BLaER1 treated with 17β-estradiol and CSF1 and Interleukin-3, amounts not matched to agents 10 nM and 100 nM (cell line): ENCODE data around the gene UAP1L1.
"Not testable (repeated sequence)": the region's sequence is repeated elsewhere in the genome, so short reads cannot be mapped to it uniquely, and the experiment has no call there.

Source experiments
- H3K27ac ChIP-seq, 11 experiments: shearing (Covaris generic); formaldehyde crosslinking; 2 replicates each; pipeline ENCODE4 v1.8.1; 2022
- H3K27me3 ChIP-seq, 11 experiments: shearing (Covaris generic); formaldehyde crosslinking; 2 replicates each; pipeline ENCODE4 v1.8.1; 2022
- H3K36me3 ChIP-seq, 11 experiments: shearing (Covaris generic); formaldehyde crosslinking; 2 replicates each; pipeline ENCODE4 v1.8.1; 2022
- H3K4me1 ChIP-seq, 10 experiments: shearing (Covaris generic); formaldehyde crosslinking; 2 replicates each; pipeline ENCODE4 v1.8.1; 2022
- H3K4me2 ChIP-seq, 11 experiments: shearing (Covaris generic); formaldehyde crosslinking; 2 replicates each; pipeline ENCODE4 v1.8.1; 2022
- H3K4me3 ChIP-seq, 10 experiments: shearing (Covaris generic); formaldehyde crosslinking; 2 replicates each; pipeline ENCODE4 v1.8.1; 2022
- H3K9ac ChIP-seq, 11 experiments: shearing (Covaris generic); formaldehyde crosslinking; 2 replicates each; pipeline ENCODE4 v1.8.1; 2022
- H3K9me3 ChIP-seq, 11 experiments: shearing (Covaris generic); formaldehyde crosslinking; replicated peaks in 1 of 11; 2 replicates each; pipeline ENCODE4 v1.8.1; 2022
- H4K20me1 ChIP-seq, 11 experiments: shearing (Covaris generic); formaldehyde crosslinking; 2 replicates each; pipeline ENCODE4 v1.8.1; 2022
- Cebpa-rat ChIP-seq, 11 experiments: shearing (Covaris generic); IDR thresholded peaks; 2 replicates each; pipeline ENCODE4 v1.8.1; 2022

The UAP1L1 gene

GRCh38 chr9:137032858-137033257 is 44.5 kb upstream of the UAP1L1 start:
- Histone ChIP-seq H3K27me3 (no peaks in the 10 kb centered on the region), H3K4me3 (peak overlapping the region; percentile 46 to 84 (median 74)), H3K4me2 (peak overlapping the region; percentile 91 to 100 (median 98)), H3K27ac (peak overlapping the region; percentile 64 to 98 (median 93)), H3K9ac (peak overlapping the region; percentile 76 to 92 (median 88)), H3K36me3 (peaks cover 7 to 50% (median 27%) of the 10 kb centered on the region in 11 experiments; a peak in 20 of 22 replicates), H3K9me3 (no peaks in the 10 kb centered on the region), H3K4me1 (peaks cover 44 to 83% (median 74%) of the 10 kb centered on the region in 10 experiments), H4K20me1 (peaks cover 0 to 44% (median 32%) of the 10 kb centered on the region in 11 experiments; a peak in 18 of 22 replicates)
- TF ChIP-seq Cebpa-rat (IDR thresholded peaks at IDR 0.05) = no peak

- peak overlapping the region; percentile 76 to 92 (median 88) for H3K9ac ChIP-seq
- H4K20me1 ChIP-seq = peaks cover 0 to 47% (median 35%) of the 10 kb centered on the region in 11 experiments; a peak in 18 of 22 replicates
- H3K27ac ChIP-seq = peak overlapping the region in 10 of 11 experiments; percentile 72 to 98 (median 94); a peak in 20 of 22 replicates
- H3K4me2 ChIP-seq = peak overlapping the region; percentile 91 to 100 (median 98)
- peak overlapping the region; percentile 46 to 84 (median 74); a peak in 19 of 20 replicates for H3K4me3 ChIP-seq
- H3K36me3 ChIP-seq = peaks cover 13 to 56% (median 33%) of the 10 kb centered on the region in 11 experiments
- not testable (repeated sequence) for H3K9me3 ChIP-seq, H3K27me3 ChIP-seq
- peaks cover 42 to 81% (median 74%) of the 10 kb centered on the region in 10 experiments for H3K4me1 ChIP-seq
Measured at GRCh38 chr9:137033481-137033880, 43.8 kb upstream of the UAP1L1 start.

- Histone ChIP-seq H3K27me3 (no peaks in the 10 kb centered on the region), H4K20me1 (peaks cover 0 to 47% (median 35%) of the 10 kb centered on the region in 11 experiments; a peak in 19 of 22 replicates), H3K9me3 (no peaks in the 10 kb centered on the region), H3K4me2 (peak overlapping the region; percentile 91 to 100 (median 98)), H3K36me3 (peaks cover 18 to 60% (median 40%) of the 10 kb centered on the region in 11 experiments), H3K4me1 (peaks cover 35 to 79% (median 70%) of the 10 kb centered on the region in 10 experiments), H3K4me3 (peak overlapping the region; percentile 46 to 84 (median 74); a peak in 19 of 20 replicates), H3K9ac (peak overlapping the region; percentile 76 to 92 (median 88)), H3K27ac (peak overlapping the region in 10 of 11 experiments; percentile 72 to 98 (median 94); a peak in 20 of 22 replicates)
- 0 out of 22 replicates have a peak, but pooled peaks of 2 of the 11 experiments have one; percentile 8 to 12 for TF ChIP-seq Cebpa-rat (IDR thresholded peaks at IDR 0.05)
Measured at GRCh38 chr9:137034039-137034708, 43.1 kb upstream of the UAP1L1 start.

GRCh38 chr9:137034709-137035506 is 42.4 kb upstream of the UAP1L1 start:
- Histone ChIP-seq H3K9ac (peak overlapping the region; percentile 42 to 82 (median 72)), H3K4me2 (peak overlapping the region; percentile 82 to 97 (median 92)), H3K27me3 (no peaks in the 10 kb centered on the region), H3K4me3 (peak overlapping the region; percentile 26 to 81 (median 62); a peak in 18 of 20 replicates), H3K4me1 (peaks cover 34 to 76% (median 66%) of the 10 kb centered on the region in 10 experiments), H3K36me3 (peaks cover 26 to 63% (median 48%) of the 10 kb centered on the region in 11 experiments), H4K20me1 (peaks cover 0 to 53% (median 41%) of the 10 kb centered on the region in 11 experiments; a peak in 19 of 22 replicates), H3K9me3 (no peaks in the 10 kb centered on the region), H3K27ac (peak overlapping the region in 10 of 11 experiments; percentile 38 to 97 (median 78); a peak in 20 of 22 replicates)
- no peak for TF ChIP-seq Cebpa-rat (IDR thresholded peaks at IDR 0.05)

GRCh38 chr9:137035507-137035834 is 41.8 kb upstream of the UAP1L1 start:
- Histone ChIP-seq H3K27ac (peak overlapping the region in 4 of 11 experiments; percentile 32 to 97 (median 76); a peak in 6 of 22 replicates), H3K9me3 (no peaks in the 10 kb centered on the region), H3K4me1 (peaks cover 36 to 72% (median 65%) of the 10 kb centered on the region in 10 experiments), H3K4me2 (peak overlapping the region; percentile 82 to 97 (median 92)), H4K20me1 (peaks cover under 1 to 56% (median 44%) of the 10 kb centered on the region in 11 experiments; a peak in 20 of 22 replicates), H3K9ac (peak overlapping the region; percentile 21 to 82 (median 72); a peak in 18 of 22 replicates), H3K36me3 (peaks cover 29 to 61% (median 49%) of the 10 kb centered on the region in 11 experiments), H3K4me3 (peak overlapping the region in 8 of 10 experiments; percentile 44 to 81 (median 72); a peak in 13 of 20 replicates), H3K27me3 (no peaks in the 10 kb centered on the region)
- no peak for TF ChIP-seq Cebpa-rat (IDR thresholded peaks at IDR 0.05)

- no peaks in the 10 kb centered on the region for H3K27me3 ChIP-seq
- H3K4me1 ChIP-seq = peaks cover 37 to 73% (median 65%) of the 10 kb centered on the region in 10 experiments
Measured at GRCh38 chr9:137035937-137036336, 41.4 kb upstream of the UAP1L1 start.

GRCh38 chr9:137037035-137037434 is 40.3 kb upstream of the UAP1L1 start:
- Histone ChIP-seq H3K4me3 (no peak overlapping the region), H4K20me1 (peaks cover 16 to 72% (median 60%) of the 10 kb centered on the region in 11 experiments), H3K4me2 (peak overlapping the region in 3 of 11 experiments; percentile 4 to 92 (median 5); a peak in 1 of 22 replicates), H3K9me3 (no peaks in the 10 kb centered on the region), H3K27ac (peak overlapping the region in 1 of 11 experiments; percentile 16; a peak in 1 of 22 replicates), H3K4me1 (peaks cover 43 to 75% (median 67%) of the 10 kb centered on the region in 10 experiments), H3K9ac (peak overlapping the region in 4 of 11 experiments; percentile 25 to 72 (median 36); a peak in 4 of 22 replicates), H3K36me3 (peaks cover 32 to 58% (median 51%) of the 10 kb centered on the region in 11 experiments), H3K27me3 (no peaks in the 10 kb centered on the region)
- TF ChIP-seq Cebpa-rat (IDR thresholded peaks at IDR 0.05) = no peak

More at GRCh38 chr9:137035937-137036336, 41.4 kb upstream of the UAP1L1 start:
- H3K4me2 ChIP-seq = peak overlapping the region; percentile 82 to 97 (median 92)
- TF ChIP-seq Cebpa-rat (IDR thresholded peaks at IDR 0.05) = no peak
- peak overlapping the region in 3 of 10 experiments; percentile 70 to 81 (median 81); a peak in 3 of 20 replicates for H3K4me3 ChIP-seq
- peak overlapping the region in 3 of 11 experiments; percentile 10 to 97 (median 32); a peak in 5 of 22 replicates for H3K27ac ChIP-seq
- H3K9me3 ChIP-seq = no peaks in the 10 kb centered on the region
- H3K9ac ChIP-seq = peak overlapping the region; percentile 21 to 82 (median 72); a peak in 16 of 22 replicates
- H4K20me1 ChIP-seq = peaks cover 6 to 61% (median 49%) of the 10 kb centered on the region in 11 experiments; a peak in 20 of 22 replicates
- H3K36me3 ChIP-seq = peaks cover 32 to 61% (median 51%) of the 10 kb centered on the region in 11 experiments

- no peaks in the 10 kb centered on the region for H3K9me3 ChIP-seq
- peaks cover 32 to 58% (median 52%) of the 10 kb centered on the region in 11 experiments for H3K36me3 ChIP-seq
- H3K27ac ChIP-seq = no peak overlapping the region; a peak in 1 of 22 replicates
- H3K4me3 ChIP-seq = no peak overlapping the region
- H3K9ac ChIP-seq = peak overlapping the region in 2 of 11 experiments; percentile 20 to 30; a peak in 2 of 22 replicates
- peaks cover 47 to 76% (median 69%) of the 10 kb centered on the region in 10 experiments for H3K4me1 ChIP-seq
- H3K4me2 ChIP-seq = 0 out of 22 replicates have a peak overlapping the region, but pooled peaks of 3 of the 11 experiments have one; percentile 4 to 92 (median 5)
- H3K27me3 ChIP-seq = no peaks in the 10 kb centered on the region
- no peak for TF ChIP-seq Cebpa-rat (IDR thresholded peaks at IDR 0.05)
- H4K20me1 ChIP-seq = peaks cover 20 to 77% (median 62%) of the 10 kb centered on the region in 11 experiments
Measured at GRCh38 chr9:137037483-137037882, 39.8 kb upstream of the UAP1L1 start.
